HepG2 (cell line): ENCODE results near the gene TYROBP. TPM values are rescaled to one million over a fixed set of nuclear protein-coding genes. Genes with fewer than 3 reads are reported as not detected.

Source experiments
- HNRNPK ChIP-seq: fragments of 200-400 bp; formaldehyde crosslinking; IDR thresholded peaks from 2 replicates; pipeline ENCODE4 v1.6.1; 2018; ENCODE audit warnings: low read length, low read depth, moderate library complexity, mild to moderate bottlenecking; ENCODE audit not compliant: poor library complexity, severe bottlenecking
- PITX1 ChIP-seq: sonication (generic); formaldehyde crosslinking; IDR thresholded peaks from 2 replicates; pipeline ENCODE4 v1.5.1; 2020; ENCODE audit warnings: mild to moderate bottlenecking, missing genetic modification reagents
- RBFOX2 ChIP-seq: fragments of 200-400 bp; formaldehyde crosslinking; IDR thresholded peaks from 2 replicates; pipeline ENCODE4 v1.6.1; 2017; ENCODE audit warnings: low read depth, mild to moderate bottlenecking, low read length
- SNRNP70 ChIP-seq: fragments of 200-400 bp; formaldehyde crosslinking; IDR thresholded peaks from 2 replicates; pipeline ENCODE4 v1.6.1; 2017; ENCODE audit warnings: mild to moderate bottlenecking, low read depth, low read length, moderate library complexity
- TAF15 ChIP-seq: fragments of 200-400 bp; formaldehyde crosslinking; IDR thresholded peaks from one replicate; pipeline ENCODE4 v1.6.1; 2018; ENCODE audit warnings: mild to moderate bottlenecking, low read depth, low read length; ENCODE audit not compliant: poor library complexity, severe bottlenecking
- ZNF12 ChIP-seq: sonication (generic); formaldehyde crosslinking; IDR thresholded peaks from 2 replicates; pipeline ENCODE4 v1.5.0; 2020; ENCODE audit warnings: missing genetic modification reagents
- ZNF24 ChIP-seq: fragments of 450-650 bp; IDR thresholded peaks from 2 replicates; pipeline ENCODE4 v1.6.1; 2017; ENCODE audit warnings: antibody characterized with exemption, mild to moderate bottlenecking
- ZNF326 ChIP-seq: sonication (generic); formaldehyde crosslinking; IDR thresholded peaks from 2 replicates; pipeline ENCODE4 v1.4.0; 2020; ENCODE audit warnings: missing genetic modification reagents, borderline replicate concordance
- ZNF703 ChIP-seq: sonication (generic); formaldehyde crosslinking; IDR thresholded peaks from 2 replicates; pipeline ENCODE4 v1.5.1; 2020; ENCODE audit warnings: missing genetic modification reagents, mild to moderate bottlenecking, moderate library complexity, borderline replicate concordance
- ZSCAN29 ChIP-seq: sonication (generic); formaldehyde crosslinking; conservative IDR thresholded peaks from 2 replicates; pipeline ENCODE4 v1.4.0; 2020; ENCODE audit warnings: mild to moderate bottlenecking, missing genetic modification reagents
- polyA plus RNA-seq, 8 experiments: library from polyadenylated mRNA; depleted of rRNA in 3 of 8; stranded (reverse) in 7 of 8; unstranded in 1 of 8; fragments of >200 nt; fragmentation: Illumina TruSeq in 4 of 8; extraction: Trizol in 4 of 8; gene quantifications; 2 replicates each; pipeline versions ENCODE4 v1.2.1 to v1.2.3, GENCODE V29; 2011 to 2016; ENCODE audit warnings: low read depth in 4 of 8, missing spikeins in 1 of 8, mixed read lengths in 1 of 8; ENCODE audit not compliant: insufficient read depth in 1 of 8
- total RNA-seq, 5 experiments: library from RNA; depleted of rRNA; stranded (reverse); fragments of >200 nt; fragmentation: Illumina TruSeq; extraction: Trizol; gene quantifications; 2 replicates each; pipeline ENCODE4 v1.2.3, GENCODE V29; 2016; ENCODE audit warnings: low read depth in 1 of 5
- TF ChIP-seq, protein P1 (sequence below): sonication (generic); formaldehyde crosslinking; IDR thresholded peaks from 2 replicates; pipeline ENCODE4 v1.8.0; 2022; ENCODE audit warnings: missing genetic modification reagents, mild to moderate bottlenecking, inconsistent platforms, borderline replicate concordance
- TF ChIP-seq, protein P2 (sequence below): sonication (generic); formaldehyde crosslinking; IDR thresholded peaks from 2 replicates; pipeline ENCODE4 v1.5.1; 2020; ENCODE audit warnings: mild to moderate bottlenecking, missing genetic modification reagents, moderate library complexity
- TF ChIP-seq, protein P3 (sequence below): sonication (generic); formaldehyde crosslinking; IDR thresholded peaks from 2 replicates; pipeline ENCODE4 v1.5.0; 2020; ENCODE audit warnings: mild to moderate bottlenecking, missing genetic modification reagents
- TF ChIP-seq, protein P4 (sequence below): IDR thresholded peaks from 2 replicates; pipeline ENCODE4 v1.6.1; 2016; ENCODE audit warnings: low read depth, borderline replicate concordance
- TF ChIP-seq, protein P5 (sequence below), 2 experiments: IDR thresholded peaks; 2 replicates each; pipeline ENCODE4 v1.6.1; 2011 to 2012; ENCODE audit warnings: low read length in 2 of 2, borderline replicate concordance in 1 of 2, low read depth in 1 of 2, mild to moderate bottlenecking in 1 of 2, moderate library complexity in 1 of 2

The TYROBP gene
- total and polyA plus RNA-seq, 2 of the 13 experiments (the other 11 are each of a cell fraction or from before 2014, with no cell fraction given), result not detected

DNA sequence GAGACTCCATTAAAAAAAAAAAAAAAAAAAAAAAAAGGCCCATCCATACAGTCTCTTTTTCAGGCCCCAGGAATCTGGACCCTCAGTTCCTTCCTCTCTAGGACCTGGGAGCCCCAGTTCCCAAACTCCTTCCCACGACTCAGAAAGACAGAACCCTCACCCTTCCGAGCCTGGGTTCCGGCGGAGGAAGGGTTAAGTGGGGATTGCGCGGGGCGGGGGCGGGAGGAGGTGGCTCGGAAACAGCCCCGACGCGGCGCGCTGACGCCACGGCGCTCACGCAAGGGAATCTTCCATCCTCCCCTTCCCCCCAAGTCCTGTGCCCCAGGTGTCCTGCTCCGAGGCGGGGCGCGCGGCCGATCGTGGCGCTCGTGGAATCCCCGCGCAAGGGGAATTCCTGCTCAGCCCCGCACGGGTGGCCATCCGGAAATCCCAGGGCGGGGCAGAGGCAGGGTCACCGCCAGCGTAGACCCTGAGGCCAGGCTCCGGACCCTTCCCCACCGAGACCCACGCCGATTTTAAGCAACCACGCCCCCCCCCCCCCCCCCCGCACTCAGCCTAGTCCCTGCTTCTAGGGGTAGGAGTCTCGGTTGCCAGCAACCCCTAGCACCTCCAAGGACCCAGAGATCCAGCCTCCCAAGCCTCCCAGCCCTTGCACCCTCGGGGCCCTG, 8.4 kb downstream of the TYROBP start (continued):
- TF ChIP-seq, protein P1, sequence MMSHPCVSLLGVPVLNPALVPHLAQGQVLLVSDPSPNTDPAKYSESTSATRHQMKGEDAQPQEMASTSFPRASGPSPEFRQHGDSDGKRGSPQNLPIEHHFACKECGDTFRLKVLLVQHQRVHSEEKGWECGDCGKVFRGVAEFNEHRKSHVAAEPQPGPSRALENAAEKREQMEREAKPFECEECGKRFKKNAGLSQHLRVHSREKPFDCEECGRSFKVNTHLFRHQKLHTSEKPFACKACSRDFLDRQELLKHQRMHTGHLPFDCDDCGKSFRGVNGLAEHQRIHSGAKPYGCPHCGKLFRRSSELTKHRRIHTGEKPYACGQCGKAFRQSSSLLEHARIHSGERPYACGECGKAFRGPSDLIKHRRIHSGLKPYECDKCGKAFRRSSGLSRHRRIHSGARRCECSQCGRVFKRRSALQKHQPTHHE (CRISPR knock-in tag), result no peak
- TF ChIP-seq ZNF24, result no peak
- no peak for TF ChIP-seq ZNF703 (CRISPR knock-in tag)
- peak; percentile 96 for TF ChIP-seq HNRNPK
- TF ChIP-seq ZNF12 (CRISPR knock-in tag), result no peak
- peak; percentile 71 for TF ChIP-seq RBFOX2
- no peak for TF ChIP-seq TAF15
- no peak for TF ChIP-seq SNRNP70
- TF ChIP-seq ZNF326, result no peak
- TF ChIP-seq, protein P2, sequence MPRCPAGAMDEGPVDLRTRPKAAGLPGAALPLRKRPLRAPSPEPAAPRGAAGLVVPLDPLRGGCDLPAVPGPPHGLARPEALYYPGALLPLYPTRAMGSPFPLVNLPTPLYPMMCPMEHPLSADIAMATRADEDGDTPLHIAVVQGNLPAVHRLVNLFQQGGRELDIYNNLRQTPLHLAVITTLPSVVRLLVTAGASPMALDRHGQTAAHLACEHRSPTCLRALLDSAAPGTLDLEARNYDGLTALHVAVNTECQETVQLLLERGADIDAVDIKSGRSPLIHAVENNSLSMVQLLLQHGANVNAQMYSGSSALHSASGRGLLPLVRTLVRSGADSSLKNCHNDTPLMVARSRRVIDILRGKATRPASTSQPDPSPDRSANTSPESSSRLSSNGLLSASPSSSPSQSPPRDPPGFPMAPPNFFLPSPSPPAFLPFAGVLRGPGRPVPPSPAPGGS (CRISPR knock-in tag), result no peak
- TF ChIP-seq, protein P3, sequence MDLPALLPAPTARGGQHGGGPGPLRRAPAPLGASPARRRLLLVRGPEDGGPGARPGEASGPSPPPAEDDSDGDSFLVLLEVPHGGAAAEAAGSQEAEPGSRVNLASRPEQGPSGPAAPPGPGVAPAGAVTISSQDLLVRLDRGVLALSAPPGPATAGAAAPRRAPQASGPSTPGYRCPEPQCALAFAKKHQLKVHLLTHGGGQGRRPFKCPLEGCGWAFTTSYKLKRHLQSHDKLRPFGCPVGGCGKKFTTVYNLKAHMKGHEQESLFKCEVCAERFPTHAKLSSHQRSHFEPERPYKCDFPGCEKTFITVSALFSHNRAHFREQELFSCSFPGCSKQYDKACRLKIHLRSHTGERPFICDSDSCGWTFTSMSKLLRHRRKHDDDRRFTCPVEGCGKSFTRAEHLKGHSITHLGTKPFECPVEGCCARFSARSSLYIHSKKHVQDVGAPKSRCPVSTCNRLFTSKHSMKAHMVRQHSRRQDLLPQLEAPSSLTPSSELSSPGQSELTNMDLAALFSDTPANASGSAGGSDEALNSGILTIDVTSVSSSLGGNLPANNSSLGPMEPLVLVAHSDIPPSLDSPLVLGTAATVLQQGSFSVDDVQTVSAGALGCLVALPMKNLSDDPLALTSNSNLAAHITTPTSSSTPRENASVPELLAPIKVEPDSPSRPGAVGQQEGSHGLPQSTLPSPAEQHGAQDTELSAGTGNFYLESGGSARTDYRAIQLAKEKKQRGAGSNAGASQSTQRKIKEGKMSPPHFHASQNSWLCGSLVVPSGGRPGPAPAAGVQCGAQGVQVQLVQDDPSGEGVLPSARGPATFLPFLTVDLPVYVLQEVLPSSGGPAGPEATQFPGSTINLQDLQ (CRISPR knock-in tag), result no peak
- TF ChIP-seq PITX1 (CRISPR knock-in tag), result 0 out of 2 replicates have a peak, but pooled peaks have one; percentile 15
- TF ChIP-seq, protein P4, sequence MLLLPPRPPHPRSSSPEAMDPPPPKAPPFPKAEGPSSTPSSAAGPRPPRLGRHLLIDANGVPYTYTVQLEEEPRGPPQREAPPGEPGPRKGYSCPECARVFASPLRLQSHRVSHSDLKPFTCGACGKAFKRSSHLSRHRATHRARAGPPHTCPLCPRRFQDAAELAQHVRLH (CRISPR knock-in tag), result no peak
- TF ChIP-seq, protein P5, sequence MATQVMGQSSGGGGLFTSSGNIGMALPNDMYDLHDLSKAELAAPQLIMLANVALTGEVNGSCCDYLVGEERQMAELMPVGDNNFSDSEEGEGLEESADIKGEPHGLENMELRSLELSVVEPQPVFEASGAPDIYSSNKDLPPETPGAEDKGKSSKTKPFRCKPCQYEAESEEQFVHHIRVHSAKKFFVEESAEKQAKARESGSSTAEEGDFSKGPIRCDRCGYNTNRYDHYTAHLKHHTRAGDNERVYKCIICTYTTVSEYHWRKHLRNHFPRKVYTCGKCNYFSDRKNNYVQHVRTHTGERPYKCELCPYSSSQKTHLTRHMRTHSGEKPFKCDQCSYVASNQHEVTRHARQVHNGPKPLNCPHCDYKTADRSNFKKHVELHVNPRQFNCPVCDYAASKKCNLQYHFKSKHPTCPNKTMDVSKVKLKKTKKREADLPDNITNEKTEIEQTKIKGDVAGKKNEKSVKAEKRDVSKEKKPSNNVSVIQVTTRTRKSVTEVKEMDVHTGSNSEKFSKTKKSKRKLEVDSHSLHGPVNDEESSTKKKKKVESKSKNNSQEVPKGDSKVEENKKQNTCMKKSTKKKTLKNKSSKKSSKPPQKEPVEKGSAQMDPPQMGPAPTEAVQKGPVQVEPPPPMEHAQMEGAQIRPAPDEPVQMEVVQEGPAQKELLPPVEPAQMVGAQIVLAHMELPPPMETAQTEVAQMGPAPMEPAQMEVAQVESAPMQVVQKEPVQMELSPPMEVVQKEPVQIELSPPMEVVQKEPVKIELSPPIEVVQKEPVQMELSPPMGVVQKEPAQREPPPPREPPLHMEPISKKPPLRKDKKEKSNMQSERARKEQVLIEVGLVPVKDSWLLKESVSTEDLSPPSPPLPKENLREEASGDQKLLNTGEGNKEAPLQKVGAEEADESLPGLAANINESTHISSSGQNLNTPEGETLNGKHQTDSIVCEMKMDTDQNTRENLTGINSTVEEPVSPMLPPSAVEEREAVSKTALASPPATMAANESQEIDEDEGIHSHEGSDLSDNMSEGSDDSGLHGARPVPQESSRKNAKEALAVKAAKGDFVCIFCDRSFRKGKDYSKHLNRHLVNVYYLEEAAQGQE (IDR thresholded peaks at IDR 0.05; ENCODE audit: borderline replicate concordance in 1 of 2, low read depth in 1 of 2, low read length in 2 of 2), result no peak
- TF ChIP-seq ZSCAN29 (CRISPR knock-in tag), result no peak
